Stimulated activated memory B cell treated with anti-CD40 and anti-IgM and Interleukin-4, amounts not matched to agents 10 μg/mL and 1 μg/mL and 100 μg/mL, for 72 hours (primary cell): Measurements from ENCODE around the gene NEMP2.
"Not testable (repeated sequence)": the region's sequence is repeated elsewhere in the genome, so short reads cannot be mapped to it uniquely, and the experiment has no call there.

ENCODE experiments used
- ATAC-seq: fragments of 150-1000 bp; cut with Tn5 transposase; 2 replicates; pipeline ENCODE4 v1.10.0; 2021
- H3K27ac Mint-ChIP-seq: one replicate; pipeline ENCODE4 v1.8.0; 2022; ENCODE audit warnings: mild to moderate bottlenecking, mixed read lengths
- H3K27me3 Mint-ChIP-seq: one replicate; pipeline ENCODE4 v1.8.0; 2022; ENCODE audit warnings: mixed read lengths
- H3K36me3 Mint-ChIP-seq: one replicate; pipeline ENCODE4 v1.8.0; 2022; ENCODE audit warnings: mixed read lengths
- H3K4me1 Mint-ChIP-seq: one replicate; pipeline ENCODE4 v1.8.0; 2022; ENCODE audit warnings: mixed read lengths
- H3K4me3 Mint-ChIP-seq: one replicate; pipeline ENCODE4 v1.8.0; 2022; ENCODE audit warnings: mild to moderate bottlenecking, moderate library complexity, mixed read lengths
- H3K9me3 Mint-ChIP-seq: one replicate; pipeline ENCODE4 v1.8.0; 2022; ENCODE audit warnings: mixed read lengths

NEMP2 gene

DNA sequence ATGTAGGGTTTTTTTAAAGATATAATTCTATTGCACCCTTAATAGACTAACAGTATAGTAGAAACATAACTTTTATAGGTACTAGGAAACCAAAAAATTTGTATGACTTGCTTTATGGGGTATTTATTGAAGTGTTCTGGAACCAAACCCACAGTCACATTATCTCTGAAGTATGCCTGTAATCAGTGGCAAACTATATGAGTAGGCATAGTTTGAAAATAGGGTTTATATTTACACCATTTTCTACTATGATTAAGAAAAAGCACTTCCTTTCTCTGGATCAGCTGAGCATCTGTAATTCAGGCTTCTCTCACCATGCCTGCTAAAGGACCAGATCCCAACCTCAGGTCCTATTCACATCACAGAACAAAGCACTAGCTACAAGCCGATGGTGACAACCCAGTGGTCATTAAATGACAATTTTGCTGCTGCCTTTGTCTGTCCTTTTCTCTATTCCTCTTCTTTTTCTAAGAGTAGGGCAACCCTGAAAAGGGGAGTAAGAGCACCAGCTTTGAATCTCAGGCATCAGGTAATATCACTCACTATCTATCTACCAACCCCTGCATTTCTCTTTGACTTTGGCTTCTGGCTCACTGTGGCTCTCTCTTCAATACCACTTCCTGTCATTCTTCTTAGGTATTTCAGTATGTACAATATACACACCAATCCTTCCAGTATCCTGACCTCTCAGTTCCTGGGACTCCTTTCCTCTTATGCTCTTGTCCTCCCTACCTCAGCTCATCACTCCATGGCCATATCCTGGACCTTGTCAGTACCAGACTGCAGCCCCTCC lies 14.4 kb downstream of the NEMP2 start:
- H3K4me1 Mint-ChIP-seq: peaks cover 12% of the 10 kb centered on the region
- H3K4me3 Mint-ChIP-seq: no peak overlapping the region
- H3K27me3 Mint-ChIP-seq: no peaks in the 10 kb centered on the region
- ATAC-seq: no peak
- peaks cover 27% of the 10 kb centered on the region for H3K36me3 Mint-ChIP-seq
- H3K27ac Mint-ChIP-seq: no peak overlapping the region
- H3K9me3 Mint-ChIP-seq: no peaks in the 10 kb centered on the region

DNA sequence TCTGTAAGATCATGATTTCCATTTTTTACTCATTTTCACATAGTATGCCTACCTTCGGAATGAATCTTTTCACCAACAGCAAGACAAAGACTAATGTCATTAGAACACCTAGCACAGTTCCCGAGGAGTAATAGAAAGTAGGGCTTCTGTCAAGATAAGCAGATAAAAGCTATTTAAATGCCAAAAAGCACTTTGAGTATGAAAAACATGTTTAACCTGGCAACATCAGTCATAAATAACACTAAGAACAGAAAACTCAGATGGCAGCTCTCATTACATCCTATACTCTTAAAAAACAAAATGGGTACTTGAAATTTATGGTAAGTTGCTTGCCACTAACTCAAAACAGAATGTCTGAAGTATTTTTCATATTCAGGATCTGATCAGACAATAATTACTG lies 17.1 kb downstream of the NEMP2 start:
- no peaks in the 10 kb centered on the region for H3K9me3 Mint-ChIP-seq
- no peaks in the 10 kb centered on the region for H3K27me3 Mint-ChIP-seq
- no peak overlapping the region for H3K4me3 Mint-ChIP-seq
- H3K27ac Mint-ChIP-seq: no peak overlapping the region
- no peak for ATAC-seq
- H3K36me3 Mint-ChIP-seq: peaks cover 33% of the 10 kb centered on the region
- H3K4me1 Mint-ChIP-seq: peaks cover 12% of the 10 kb centered on the region

DNA sequence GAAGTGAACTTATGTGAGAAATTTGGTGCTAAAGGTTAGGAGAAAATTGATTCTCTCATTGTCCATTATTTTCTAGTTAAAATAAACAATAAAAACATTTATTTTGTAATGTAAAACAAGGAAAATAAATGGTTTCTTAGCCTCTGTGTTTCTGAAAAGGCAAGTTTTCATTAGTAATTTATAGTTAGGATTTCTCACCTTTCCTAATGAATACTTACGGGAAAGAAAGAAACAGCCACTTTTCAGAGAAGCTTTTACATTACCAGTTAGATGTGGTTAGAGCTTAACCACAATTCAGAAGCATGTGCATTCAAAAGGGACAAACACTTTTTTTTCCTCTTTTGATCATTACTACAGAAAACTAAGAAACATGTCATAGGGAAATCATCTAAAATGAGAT lies 18.8 kb downstream of the NEMP2 start:
- ATAC-seq: no peak
- Mint-ChIP-seq H3K9me3 (no peaks in the 10 kb centered on the region), H3K27me3 (no peaks in the 10 kb centered on the region), H3K36me3 (peaks cover 19% of the 10 kb centered on the region), H3K4me1 (peaks cover 8% of the 10 kb centered on the region), H3K4me3 (no peak overlapping the region), H3K27ac (no peak overlapping the region)

DNA sequence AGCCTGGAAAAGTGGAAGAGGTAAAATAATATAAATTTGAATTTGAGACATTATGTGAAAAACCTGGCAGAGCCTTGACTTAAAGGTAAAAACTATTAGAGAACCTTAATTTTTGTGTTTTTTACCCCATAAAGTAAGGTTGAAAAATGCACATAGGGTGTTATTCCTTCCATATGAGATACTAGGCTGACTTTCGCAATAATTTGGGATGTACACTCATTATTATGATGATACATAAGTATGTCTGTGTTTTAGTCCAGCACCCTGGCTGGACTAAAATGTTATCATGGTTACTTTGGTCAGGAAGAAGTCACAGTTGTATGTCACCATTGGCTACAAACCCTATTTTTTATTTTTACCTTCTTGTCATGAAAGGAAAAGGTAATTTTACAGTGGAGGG lies 19.8 kb downstream of the NEMP2 start:
- no peak for ATAC-seq
- Mint-ChIP-seq H3K27ac (no peak overlapping the region), H3K27me3 (no peaks in the 10 kb centered on the region), H3K4me1 (peaks cover 5% of the 10 kb centered on the region), H3K4me3 (no peak overlapping the region), H3K9me3 (no peaks in the 10 kb centered on the region), H3K36me3 (peaks cover 16% of the 10 kb centered on the region)

DNA sequence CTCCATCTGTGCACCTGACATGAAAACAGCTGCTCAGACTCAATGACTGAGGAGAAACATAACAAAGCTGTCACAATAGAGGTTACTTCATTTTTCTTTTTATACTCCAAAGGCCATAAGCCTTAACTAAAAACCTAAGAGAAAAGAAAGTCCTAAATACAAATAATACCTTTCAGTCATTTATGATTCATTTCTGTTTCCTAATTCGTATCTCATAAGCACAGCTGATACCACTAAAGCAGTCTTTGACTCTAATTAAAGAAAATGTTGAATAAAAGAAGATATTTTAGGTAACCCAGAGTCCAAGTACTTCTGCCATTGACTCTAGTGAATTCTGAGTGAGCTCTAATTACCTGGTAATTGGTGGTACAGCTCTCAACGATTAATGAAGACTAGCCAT lies 20.6 kb downstream of the NEMP2 start:
- Mint-ChIP-seq H3K27ac (no peak overlapping the region), H3K27me3 (no peaks in the 10 kb centered on the region), H3K4me3 (no peak overlapping the region), H3K4me1 (peaks cover 5% of the 10 kb centered on the region), H3K9me3 (no peaks in the 10 kb centered on the region), H3K36me3 (peaks cover 16% of the 10 kb centered on the region)
- no peak for ATAC-seq

DNA sequence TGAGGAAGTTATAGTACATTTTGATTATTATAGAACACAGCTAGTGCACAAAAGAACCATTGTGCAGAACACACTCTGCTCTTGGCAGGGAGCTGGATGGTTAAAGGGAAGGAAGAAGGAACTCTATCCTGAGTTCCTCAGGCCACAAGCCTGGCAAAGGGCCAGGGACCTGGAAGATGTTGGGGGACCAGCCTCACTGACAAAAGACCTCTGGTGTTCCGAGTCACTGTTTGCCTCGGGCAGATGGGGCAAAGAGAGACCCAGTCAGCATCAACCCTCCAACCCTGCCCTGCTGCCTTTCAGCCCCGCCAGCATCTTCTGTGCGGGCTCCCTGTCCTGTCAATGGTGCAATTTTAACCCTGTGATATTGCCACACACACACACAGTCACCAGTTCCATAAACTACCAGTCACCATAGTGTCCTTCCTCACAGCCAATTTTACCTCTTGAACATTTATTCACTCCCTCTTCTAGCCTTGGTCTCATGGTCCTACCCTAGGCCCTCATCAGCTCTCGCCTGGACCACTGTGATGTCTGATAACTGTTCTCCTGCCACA lies 21.9 kb downstream of the NEMP2 start:
- no peaks in the 10 kb centered on the region for H3K27me3 Mint-ChIP-seq
- peaks cover 5% of the 10 kb centered on the region for H3K4me1 Mint-ChIP-seq
- no peak overlapping the region for H3K27ac Mint-ChIP-seq
- no peak for ATAC-seq
- peaks cover 16% of the 10 kb centered on the region for H3K36me3 Mint-ChIP-seq
- H3K4me3 Mint-ChIP-seq: no peak overlapping the region
- H3K9me3 Mint-ChIP-seq: no peaks in the 10 kb centered on the region

DNA sequence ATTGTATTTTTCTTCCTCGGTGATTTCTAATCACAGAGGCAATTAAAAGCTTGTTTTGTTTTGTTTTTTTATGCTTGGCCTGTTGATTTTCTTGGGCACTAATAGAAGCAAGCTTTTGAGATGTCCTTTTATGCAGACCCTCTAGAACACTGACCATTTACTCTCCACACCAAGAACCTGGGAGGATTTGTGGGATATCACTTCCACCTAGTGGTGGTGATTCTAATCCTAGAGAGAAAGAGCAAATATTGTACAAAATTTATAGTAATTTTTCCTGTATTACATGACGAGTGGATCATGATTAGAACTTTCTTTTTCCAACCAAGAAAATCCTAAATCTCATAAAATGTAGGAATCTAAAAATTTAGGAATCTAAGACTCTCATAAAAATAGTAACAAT lies 23.4 kb downstream of the NEMP2 start:
- ATAC-seq: no peak
- Mint-ChIP-seq H3K27ac (no peak overlapping the region), H3K36me3 (peaks cover 22% of the 10 kb centered on the region), H3K4me3 (no peak overlapping the region), H3K27me3 (no peaks in the 10 kb centered on the region), H3K4me1 (peaks cover 18% of the 10 kb centered on the region), H3K9me3 (no peaks in the 10 kb centered on the region)

DNA sequence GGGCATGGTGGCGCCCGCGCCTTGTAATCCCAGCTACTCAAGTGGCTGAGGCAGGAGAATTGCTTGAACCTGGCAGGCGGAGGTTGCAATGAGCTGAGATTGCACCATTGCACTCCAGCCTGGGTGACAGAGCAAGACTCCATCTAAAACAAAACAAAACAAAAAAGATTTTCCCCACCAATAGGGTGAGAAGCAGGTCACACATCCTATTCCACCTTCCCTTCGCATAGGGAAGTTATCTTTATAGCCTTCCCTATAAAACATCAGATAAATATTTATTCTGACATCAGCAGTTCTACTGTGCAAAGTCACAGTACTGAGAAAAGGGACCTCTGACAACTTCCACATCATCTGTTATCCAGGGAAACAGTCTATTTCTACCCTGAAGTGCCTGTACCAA lies 24.6 kb downstream of the NEMP2 start:
- Mint-ChIP-seq H3K4me1 (peaks cover 16% of the 10 kb centered on the region), H3K36me3 (peaks cover 22% of the 10 kb centered on the region)
- not testable (repeated sequence) for ATAC-seq, H3K27me3 Mint-ChIP-seq, H3K9me3 Mint-ChIP-seq, H3K4me3 Mint-ChIP-seq, H3K27ac Mint-ChIP-seq

DNA sequence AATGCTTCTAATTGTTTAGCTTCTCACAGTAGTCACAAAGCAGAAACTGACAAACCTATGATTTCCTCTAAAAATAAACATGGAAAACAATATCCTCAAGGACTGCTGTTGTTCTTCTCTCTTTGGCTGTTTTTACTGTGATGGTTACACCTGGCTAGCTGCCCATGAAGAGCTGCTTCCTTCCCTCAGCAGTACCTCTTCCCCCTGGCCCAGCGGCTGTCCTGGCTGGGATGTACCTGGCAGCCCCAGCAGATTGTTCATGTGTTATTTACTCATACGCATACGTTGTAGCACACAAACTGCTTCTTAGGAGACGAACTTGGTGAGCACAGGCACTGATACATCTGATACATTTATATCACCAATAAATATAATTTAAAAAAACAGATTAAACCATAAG lies 27.4 kb downstream of the NEMP2 start:
- Mint-ChIP-seq H3K4me1 (peaks cover 21% of the 10 kb centered on the region), H3K36me3 (peaks cover 24% of the 10 kb centered on the region), H3K27ac (peak overlapping the region; percentile 79), H3K9me3 (no peaks in the 10 kb centered on the region), H3K4me3 (no peak overlapping the region), H3K27me3 (no peaks in the 10 kb centered on the region)
- no peak for ATAC-seq

DNA sequence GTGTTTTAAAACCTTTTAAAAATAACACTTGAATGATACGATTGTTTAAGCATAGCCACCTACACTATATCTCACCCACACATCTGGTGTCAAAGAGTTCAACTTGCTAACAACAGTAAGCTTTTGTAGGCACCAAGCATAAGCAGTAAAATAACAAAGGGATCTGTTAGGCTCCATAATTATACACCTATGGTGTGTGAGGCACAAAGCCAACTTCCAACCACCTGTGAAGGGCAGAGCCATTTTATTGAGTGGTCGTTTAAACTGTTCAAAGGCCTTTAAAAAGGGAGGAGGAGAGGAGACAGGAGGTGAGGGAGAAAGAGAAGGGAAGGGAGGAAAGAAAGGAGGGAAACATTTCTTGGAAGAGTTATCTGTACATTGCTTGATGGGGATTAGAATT lies 27.9 kb downstream of the NEMP2 start:
- H3K4me1 Mint-ChIP-seq: peaks cover 21% of the 10 kb centered on the region
- H3K36me3 Mint-ChIP-seq: peaks cover 26% of the 10 kb centered on the region
- H3K9me3 Mint-ChIP-seq: no peaks in the 10 kb centered on the region
- H3K4me3 Mint-ChIP-seq: no peak overlapping the region
- ATAC-seq: no peak
- H3K27me3 Mint-ChIP-seq: no peaks in the 10 kb centered on the region
- peak overlapping the region; percentile 79 for H3K27ac Mint-ChIP-seq

DNA sequence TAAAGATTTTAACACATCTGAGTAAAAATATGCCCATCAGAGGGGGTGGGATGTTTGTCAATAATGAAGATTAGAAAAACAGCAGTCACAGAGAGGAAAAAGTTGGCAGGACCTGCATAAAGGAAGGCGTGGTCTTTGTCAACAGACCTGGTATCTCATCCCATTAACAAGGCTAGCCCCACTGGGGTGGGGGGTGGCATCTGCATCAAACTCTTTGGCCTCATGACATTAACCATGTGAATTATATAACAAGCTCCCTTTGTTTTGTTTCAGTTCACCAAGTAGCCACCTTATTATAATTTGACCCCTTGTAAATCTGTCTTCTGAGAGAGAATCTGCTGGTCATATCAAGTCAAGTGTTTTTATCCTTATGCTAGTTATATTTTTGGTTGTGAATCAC lies 28.8 kb downstream of the NEMP2 start:
- Mint-ChIP-seq H3K36me3 (peaks cover 34% of the 10 kb centered on the region), H3K27me3 (no peaks in the 10 kb centered on the region), H3K27ac (peak overlapping the region; percentile 79)

DNA sequence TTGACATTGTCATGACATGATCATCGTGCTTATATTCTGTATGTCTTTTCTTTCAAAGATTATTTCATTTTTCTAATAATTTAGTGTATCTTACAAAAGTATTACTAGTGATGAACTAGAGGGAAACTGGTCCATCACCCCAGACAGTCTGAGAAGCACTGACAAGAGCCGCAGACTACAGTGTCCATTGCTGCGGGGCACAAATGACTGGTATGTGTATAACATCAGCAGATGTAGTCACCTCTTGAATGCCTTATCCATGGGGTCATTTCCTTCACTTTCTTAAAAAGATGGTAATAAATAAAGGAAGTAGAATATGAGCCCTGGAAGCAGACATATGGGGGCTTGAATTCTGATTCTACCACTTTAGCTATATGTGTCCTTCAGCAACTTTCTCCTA lies 29.6 kb downstream of the NEMP2 start:
- Mint-ChIP-seq H3K4me1 (peaks cover 28% of the 10 kb centered on the region), H3K4me3 (no peak overlapping the region), H3K9me3 (no peaks in the 10 kb centered on the region), H3K27me3 (no peaks in the 10 kb centered on the region), H3K36me3 (peaks cover 40% of the 10 kb centered on the region), H3K27ac (no peak overlapping the region)
- no peak for ATAC-seq

More for the DNA sequence above, 28.8 kb downstream of the NEMP2 start:
- no peaks in the 10 kb centered on the region for H3K9me3 Mint-ChIP-seq
- ATAC-seq: no peak
- H3K4me3 Mint-ChIP-seq: no peak overlapping the region
- H3K4me1 Mint-ChIP-seq: peaks cover 28% of the 10 kb centered on the region

DNA sequence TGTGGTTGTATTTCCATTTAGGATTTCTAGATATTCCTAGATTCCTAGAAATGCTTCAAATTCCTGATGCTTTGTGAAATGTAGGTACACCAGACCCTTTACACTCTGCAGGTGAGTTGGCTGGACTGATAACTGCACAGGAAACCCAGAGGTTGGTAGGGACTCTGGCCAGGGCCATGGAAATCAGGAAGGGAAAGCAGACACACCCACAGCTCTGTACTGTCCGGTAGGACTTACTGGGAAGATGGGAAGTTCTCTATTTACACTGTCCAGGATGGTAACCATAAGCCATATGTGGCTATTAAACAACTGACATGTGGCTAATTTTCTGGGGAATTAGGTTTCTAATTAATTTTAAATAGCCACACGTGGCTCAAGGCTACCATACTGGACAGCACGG lies 31.4 kb downstream of the NEMP2 start:
- Mint-ChIP-seq H3K4me1 (peaks cover 28% of the 10 kb centered on the region), H3K27ac (peak overlapping the region; percentile 23), H3K27me3 (no peaks in the 10 kb centered on the region), H3K4me3 (no peak overlapping the region), H3K36me3 (peaks cover 49% of the 10 kb centered on the region), H3K9me3 (no peaks in the 10 kb centered on the region)
- ATAC-seq: no peak

DNA sequence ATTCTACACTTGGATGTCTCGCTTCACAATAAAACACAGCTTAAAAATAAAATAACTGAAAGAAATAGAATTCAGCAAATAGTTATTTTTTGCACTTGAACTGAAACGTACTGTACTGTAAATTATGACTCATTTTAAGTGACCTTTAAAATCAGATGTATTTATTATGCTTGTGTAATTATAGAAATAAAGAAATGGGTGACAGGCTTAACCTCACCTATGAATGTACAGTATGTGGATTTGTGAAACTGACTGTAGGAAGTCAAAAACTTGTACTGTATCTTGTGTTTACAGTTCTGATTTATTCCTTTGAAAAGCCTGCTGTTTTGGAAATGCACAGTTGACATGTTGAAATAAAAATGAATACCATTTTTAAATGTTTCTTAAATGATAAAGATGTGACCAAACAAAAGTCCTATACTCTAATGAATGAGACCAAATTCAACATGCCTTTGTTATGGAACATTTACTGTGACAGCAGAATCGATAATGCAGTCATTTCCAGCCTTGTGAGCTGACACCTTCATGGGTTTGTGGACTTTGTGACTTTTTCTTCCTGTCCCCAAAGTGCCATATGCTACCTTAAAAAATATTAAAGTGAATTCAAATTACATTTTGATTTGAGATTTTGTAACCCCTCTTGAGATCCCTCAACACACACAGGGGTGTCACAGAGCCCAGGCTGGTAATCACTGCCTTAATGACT lies 32.7 kb downstream of the NEMP2 start:
- H3K36me3 Mint-ChIP-seq: peaks cover 47% of the 10 kb centered on the region

DNA sequence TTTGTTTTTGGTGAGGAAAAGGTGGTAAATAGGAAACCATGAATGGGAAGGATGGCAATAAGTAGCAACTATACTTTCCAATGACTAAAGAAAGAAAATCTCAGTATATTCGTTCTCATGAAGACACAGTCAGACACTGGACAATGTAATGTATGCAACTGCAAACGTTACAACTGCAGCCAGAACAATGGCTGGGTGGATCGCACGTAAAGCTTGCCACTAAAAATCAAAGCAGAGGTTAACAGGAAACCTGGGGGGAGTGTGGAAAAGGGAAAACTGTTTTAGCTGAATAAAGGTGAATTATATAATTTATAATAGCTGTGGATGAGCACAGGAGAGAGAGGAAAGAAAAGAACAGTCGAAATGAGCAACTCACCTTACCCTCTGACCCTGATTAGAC lies 33.3 kb downstream of the NEMP2 start:
- Mint-ChIP-seq H3K4me3 (no peak overlapping the region), H3K4me1 (peaks cover 15% of the 10 kb centered on the region), H3K9me3 (no peaks in the 10 kb centered on the region), H3K27ac (peak overlapping the region; percentile 25), H3K36me3 (peaks cover 44% of the 10 kb centered on the region), H3K27me3 (no peaks in the 10 kb centered on the region)
- ATAC-seq: no peak

More for the DNA sequence above, 32.7 kb downstream of the NEMP2 start:
- peaks cover 22% of the 10 kb centered on the region for H3K4me1 Mint-ChIP-seq
- no peak for ATAC-seq
- no peaks in the 10 kb centered on the region for H3K27me3 Mint-ChIP-seq
- H3K4me3 Mint-ChIP-seq: no peak overlapping the region
- peak overlapping the region; percentile 53 for H3K27ac Mint-ChIP-seq
- H3K9me3 Mint-ChIP-seq: no peaks in the 10 kb centered on the region

DNA sequence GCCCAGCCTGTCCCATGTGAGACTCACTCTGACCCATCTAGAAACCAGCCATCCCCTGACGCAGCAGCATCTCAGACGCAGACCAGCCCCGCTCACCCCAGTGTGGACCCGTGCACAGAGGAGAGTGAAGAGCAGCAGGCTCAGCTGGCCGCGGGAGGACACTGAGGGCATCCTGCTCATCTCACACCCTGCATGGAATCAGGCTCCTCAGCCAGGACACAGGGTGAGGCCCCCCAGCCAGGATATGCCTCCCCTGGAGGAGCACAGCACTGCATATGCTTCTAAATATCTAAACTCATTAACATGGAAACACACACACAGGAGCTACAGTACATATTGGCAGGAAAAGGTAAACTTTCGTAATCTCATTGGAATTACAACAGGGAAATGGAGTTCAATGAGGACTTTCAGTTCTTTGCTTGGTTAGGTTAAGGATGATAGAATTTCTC lies 34.4 kb downstream of the NEMP2 start:
- H3K27me3 Mint-ChIP-seq: no peaks in the 10 kb centered on the region
- ATAC-seq: no peak
- H3K4me1 Mint-ChIP-seq: peaks cover 11% of the 10 kb centered on the region
- H3K27ac Mint-ChIP-seq: peak overlapping the region; percentile 25
- peaks cover 55% of the 10 kb centered on the region for H3K36me3 Mint-ChIP-seq
- peaks cover 3% of the 10 kb centered on the region for H3K9me3 Mint-ChIP-seq
- H3K4me3 Mint-ChIP-seq: no peak overlapping the region
